GM12864 (cell line): Measurements from ENCODE around the gene DCN.

Experiments
- DNase-seq: peaks from one replicate; pipeline ENCODE4 v3.0.0-alpha.2; 2011; ENCODE audit warnings: low read depth
- H3K4me3 ChIP-seq: 2 replicates; pipeline ENCODE4 v1.5.1; 2011; ENCODE audit warnings: mild to moderate bottlenecking, low read depth, low read length, control low read depth
- CTCF ChIP-seq: IDR thresholded peaks from 2 replicates; pipeline ENCODE4 v1.5.1; 2011; ENCODE audit warnings: low read depth, mild to moderate bottlenecking, moderate library complexity, low read length, control low read depth, inconsistent platforms; ENCODE audit errors: missing control alignments

DCN gene

GRCh38 chr12:91205811-91206210 is 23.2 kb upstream of the DCN start:
- no peak for TF ChIP-seq CTCF
- H3K4me3 ChIP-seq = no peak overlapping the region
- DNase-seq = no peak

GRCh38 chr12:91204421-91204820 is 21.8 kb upstream of the DCN start:
- TF ChIP-seq CTCF = no peak
- H3K4me3 ChIP-seq = no peak overlapping the region
- no peak for DNase-seq

DNA sequence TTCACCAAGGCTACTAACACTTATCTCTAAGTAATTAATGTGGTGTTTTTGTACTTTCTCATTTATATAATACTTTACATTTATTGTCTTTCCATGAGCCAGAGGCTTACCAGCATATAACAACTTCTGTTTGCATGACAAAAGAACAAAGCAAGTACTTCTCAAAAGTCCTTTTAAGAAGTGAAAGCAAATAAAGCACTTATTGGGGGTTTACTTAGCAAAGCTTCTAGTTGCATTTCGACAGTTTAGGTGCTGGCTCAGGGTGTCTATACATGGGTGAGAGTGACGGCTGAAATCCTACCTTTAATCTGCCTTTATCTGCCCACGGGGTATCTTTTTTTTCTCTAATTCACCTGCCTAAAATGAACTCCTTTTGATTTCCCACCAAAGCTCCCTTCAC is 21.0 kb upstream of the DCN start:
- no peak for TF ChIP-seq CTCF
- DNase-seq = no peak
- H3K4me3 ChIP-seq = no peak overlapping the region

DNA sequence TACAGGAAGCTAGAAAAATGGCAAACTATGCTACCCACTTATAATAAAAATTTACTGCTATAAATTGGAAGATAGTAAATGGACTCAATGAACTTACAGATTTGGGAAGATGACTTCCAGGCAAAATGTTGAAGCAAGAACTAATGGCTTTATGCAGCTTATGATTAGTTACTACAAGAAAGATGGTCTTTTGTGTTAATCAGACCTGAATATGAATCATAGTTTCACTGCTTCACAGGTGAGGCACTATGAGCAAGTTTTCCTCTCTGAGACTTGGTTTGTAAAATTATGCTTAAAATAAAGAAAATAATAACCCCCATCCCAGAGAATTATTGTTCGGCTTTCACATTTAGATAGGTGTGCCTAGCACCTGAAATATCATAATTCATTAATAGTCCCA is 19.8 kb upstream of the DCN start:
- no peak for TF ChIP-seq CTCF
- H3K4me3 ChIP-seq = no peak overlapping the region
- DNase-seq = no peak

- no peak for DNase-seq
- H3K4me3 ChIP-seq = no peak overlapping the region
- TF ChIP-seq CTCF = no peak
Measured at GRCh38 chr12:91196436-91196835, 13.8 kb upstream of the DCN start.

GRCh38 chr12:91194500-91194899 is 11.9 kb upstream of the DCN start:
- H3K4me3 ChIP-seq = no peak overlapping the region
- no peak for TF ChIP-seq CTCF
- DNase-seq = no peak

- no peak overlapping the region for H3K4me3 ChIP-seq
- TF ChIP-seq CTCF = no peak
- no peak for DNase-seq
Measured at GRCh38 chr12:91191513-91192111, 9.0 kb upstream of the DCN start.
